GM12892 (cell line): ENCODE results near the gene MXD3.

ENCODE experiments used
- DNase-seq: peaks from one replicate; pipeline ENCODE4 v3.0.0; 2011; ENCODE audit not compliant: insufficient read length
- FAIRE-seq: peaks from 2 replicates; lab custom pipeline; 2011; peaks lifted over from hg19 to GRCh38; lab: Jason Lieb, UNC
- POLR2A ChIP-seq: IDR thresholded peaks from 2 replicates; pipeline ENCODE4 v1.6.1; 2011; ENCODE audit warnings: low read depth, low read length, control low read depth
- POLR2AphosphoS5 ChIP-seq: IDR thresholded peaks from 2 replicates; pipeline ENCODE4 v1.6.1; 2011; ENCODE audit warnings: low read depth, low read length, control low read depth
- TAF1 ChIP-seq: IDR thresholded peaks from 2 replicates; pipeline ENCODE4 v1.6.1; 2011; ENCODE audit warnings: low read depth, mild to moderate bottlenecking, control low read depth, low read length, borderline replicate concordance

MXD3 gene

GRCh38 chr5:177338251-177339106 lies 26.8 kb upstream of the MXD3 start:
- TF ChIP-seq POLR2AphosphoS5 = no peak
- no peak for TF ChIP-seq POLR2A
- no peak for TF ChIP-seq TAF1
- FAIRE-seq (no peak), DNase-seq (no peak)

DNA sequence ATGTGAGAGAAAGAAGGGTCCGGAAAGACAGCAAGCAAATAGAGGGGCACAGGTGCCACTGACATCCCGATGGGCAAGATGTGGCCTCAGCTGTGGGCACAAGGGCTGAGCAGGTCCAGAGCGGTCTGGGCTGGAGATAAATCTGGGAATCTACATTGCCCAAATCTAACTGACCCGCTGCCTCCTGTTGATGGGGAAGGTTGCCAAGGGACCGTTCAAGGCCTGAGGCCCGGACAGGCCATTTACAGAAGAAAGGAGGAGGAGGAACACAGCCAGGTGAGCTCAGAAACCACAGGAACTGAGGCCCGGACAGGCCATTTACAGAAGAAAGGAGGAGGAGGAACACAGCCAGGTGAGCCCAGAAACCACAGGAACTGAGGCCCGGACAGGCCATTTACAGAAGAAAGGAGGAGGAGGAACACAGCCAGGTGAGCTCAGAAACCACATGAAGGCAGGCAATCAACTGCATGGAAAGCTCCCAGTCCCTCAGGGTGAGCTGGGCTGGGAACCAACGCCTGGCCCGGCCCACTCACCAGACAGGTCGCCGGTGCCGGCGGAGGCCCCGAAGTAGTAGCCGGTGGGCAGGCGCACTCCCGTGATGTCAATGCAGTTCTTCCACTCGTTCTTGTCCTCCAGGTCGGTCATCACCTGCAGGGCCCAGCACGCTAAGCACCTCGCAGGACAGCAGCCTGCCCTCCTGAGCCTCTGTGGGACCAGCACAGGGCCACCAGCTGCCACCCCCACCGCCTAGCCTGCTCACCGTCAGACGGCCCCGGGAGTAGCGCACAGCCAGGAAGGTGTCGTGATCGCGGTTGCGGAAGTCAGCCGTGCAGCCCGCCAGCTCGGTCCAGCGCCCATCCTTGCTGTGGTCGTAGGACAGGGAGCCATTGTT lies 25.2 kb upstream of the MXD3 start:
- FAIRE-seq (no peak), DNase-seq (no peak)
- TF ChIP-seq TAF1 (no peak), POLR2AphosphoS5 (no peak), POLR2A (no peak)

- FAIRE-seq (no peak), DNase-seq (no peak)
- TF ChIP-seq POLR2AphosphoS5 = no peak
- no peak for TF ChIP-seq POLR2A
- no peak for TF ChIP-seq TAF1
Observed at GRCh38 chr5:177336112-177336511, 24.4 kb upstream of the MXD3 start.

- FAIRE-seq = no peak
- TF ChIP-seq POLR2AphosphoS5 = no peak
- TF ChIP-seq TAF1 = no peak
- no peak for TF ChIP-seq POLR2A
- DNase-seq = no peak
Observed at GRCh38 chr5:177335701-177336065, 24.0 kb upstream of the MXD3 start.

DNA sequence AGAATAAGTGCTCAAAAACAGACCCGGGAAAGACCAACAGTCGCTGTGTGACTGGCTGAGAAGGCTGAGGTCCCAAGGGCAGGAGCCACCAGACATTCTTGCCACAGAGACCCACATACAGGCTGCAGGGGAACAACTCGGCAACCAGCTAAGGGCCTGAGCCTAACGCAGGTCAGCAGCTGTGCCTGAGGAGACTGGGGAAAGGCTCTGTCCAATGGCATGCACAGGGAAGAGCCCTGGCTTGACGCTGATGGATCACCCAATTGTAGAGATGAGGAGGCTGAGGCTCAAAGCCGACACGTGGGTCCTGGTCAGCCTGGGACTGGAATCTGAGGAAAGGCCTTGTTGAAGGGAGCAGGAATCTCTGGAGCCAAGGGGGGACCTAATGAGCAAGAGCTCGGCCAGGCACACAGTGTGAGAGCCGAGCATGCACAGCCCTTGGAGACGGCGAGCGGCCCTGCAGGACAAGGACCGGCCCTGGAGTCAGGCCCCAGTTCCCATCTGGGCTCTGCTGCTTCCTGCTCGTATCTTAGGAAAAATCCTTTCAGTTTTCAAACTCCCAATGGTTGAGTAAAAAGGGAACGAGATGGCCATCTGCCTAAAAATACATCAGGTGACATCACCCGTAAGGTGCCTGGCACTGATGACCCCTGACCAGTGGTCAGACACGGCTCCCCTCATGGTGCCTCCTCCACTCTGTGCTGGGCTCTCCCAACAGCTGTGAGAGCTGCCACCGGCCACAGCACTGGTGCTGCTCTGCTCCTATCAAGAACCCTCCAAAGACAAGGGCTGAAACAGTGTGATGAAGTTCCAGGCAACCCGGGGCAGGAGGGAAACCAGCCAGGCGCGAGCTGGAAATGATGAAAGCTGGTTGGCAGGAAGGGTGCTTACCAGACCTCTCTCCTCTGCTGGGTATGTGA lies 23.3 kb upstream of the MXD3 start:
- TF ChIP-seq POLR2AphosphoS5 (no peak), TAF1 (no peak), POLR2A (no peak)
- FAIRE-seq = no peak
- no peak for DNase-seq

GRCh38 chr5:177334155-177334551 lies 22.5 kb upstream of the MXD3 start:
- no peak for TF ChIP-seq POLR2AphosphoS5
- TF ChIP-seq TAF1 = no peak
- no peak for TF ChIP-seq POLR2A
- DNase-seq (no peak), FAIRE-seq (no peak)

GRCh38 chr5:177333420-177334154 lies 21.9 kb upstream of the MXD3 start:
- FAIRE-seq (no peak), DNase-seq (no peak)
- no peak for TF ChIP-seq POLR2A
- TF ChIP-seq POLR2AphosphoS5 = no peak
- TF ChIP-seq TAF1 = no peak

DNA sequence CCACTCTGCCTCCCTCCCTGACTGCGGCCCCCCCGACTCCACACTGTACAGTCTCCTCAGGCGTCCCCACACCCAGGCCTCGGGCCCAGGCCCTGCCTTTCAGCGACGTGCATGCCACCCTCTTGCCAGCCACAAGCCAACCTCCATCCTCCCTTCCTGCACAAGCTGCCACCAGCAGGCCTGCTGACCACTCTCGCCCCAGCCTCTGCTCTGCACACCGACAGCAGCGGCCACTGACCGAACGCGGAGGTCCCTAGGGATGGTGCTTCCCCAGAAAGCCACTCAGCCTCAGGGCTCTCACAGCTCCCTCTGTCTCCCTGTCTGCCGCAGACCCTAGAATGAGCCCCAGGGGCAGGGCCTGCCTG lies 21.2 kb upstream of the MXD3 start:
- FAIRE-seq = no peak
- no peak for DNase-seq
- TF ChIP-seq POLR2A (no peak), TAF1 (no peak), POLR2AphosphoS5 (no peak)

DNA sequence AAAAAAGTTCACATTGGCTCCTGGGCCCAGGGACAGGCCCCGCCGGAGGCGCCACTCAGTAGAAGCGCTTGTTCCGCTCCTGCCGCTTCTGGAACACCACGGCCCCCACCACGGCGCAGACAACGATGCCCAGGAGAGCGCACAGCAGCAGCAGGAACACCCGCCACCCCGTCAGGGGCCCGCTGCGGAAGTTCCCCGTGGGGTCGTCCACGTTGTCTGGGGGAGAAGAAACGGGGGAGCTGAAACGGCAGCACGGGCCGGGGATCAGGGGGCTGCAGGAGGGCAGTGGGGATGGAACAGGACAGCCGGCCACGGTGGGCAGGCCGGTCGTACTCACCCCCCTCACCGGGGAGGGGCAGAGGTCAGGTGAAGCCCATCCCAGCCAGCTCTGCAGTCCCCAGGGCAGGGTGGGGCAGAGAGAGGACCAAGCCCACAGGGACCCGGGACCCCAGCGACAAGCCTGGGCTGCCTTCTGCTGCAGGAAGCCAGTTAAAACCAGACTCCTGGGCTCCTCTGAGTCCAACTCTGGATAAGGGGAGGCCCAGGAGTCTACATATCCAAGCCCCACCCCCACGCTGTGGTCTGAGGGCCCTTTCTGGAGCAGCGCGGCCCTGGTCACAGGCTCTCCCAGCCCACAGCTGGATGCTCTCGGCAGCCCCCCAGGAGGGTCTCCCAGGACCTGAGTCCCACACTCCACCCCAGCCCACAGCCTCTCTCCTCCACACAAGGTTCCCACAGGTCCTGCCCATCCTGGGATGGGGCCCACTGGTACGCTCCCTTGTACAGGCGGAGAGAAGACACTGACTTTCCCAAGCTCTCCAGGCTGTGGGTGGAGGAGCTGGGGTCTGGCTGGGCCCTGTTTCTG lies 20.6 kb upstream of the MXD3 start:
- FAIRE-seq (no peak), DNase-seq (no peak)
- no peak for TF ChIP-seq TAF1
- TF ChIP-seq POLR2A = no peak
- TF ChIP-seq POLR2AphosphoS5 = no peak
